Measurements from ENCODE around the gene IL21. TPM values are rescaled to one million over a fixed set of nuclear protein-coding genes. Genes with fewer than 3 reads are reported as not detected.
A peak's percentile ranks its signal among the peaks of the same experiment; 100 is the strongest.
"Not testable (repeated sequence)": the region's sequence is repeated elsewhere in the genome, so short reads cannot be mapped to it uniquely, and the experiment has no call there.

IL21 gene
- total RNA-seq, 2 experiments from 2014 or later: 65.1 to 67.0 TPM

DNA sequence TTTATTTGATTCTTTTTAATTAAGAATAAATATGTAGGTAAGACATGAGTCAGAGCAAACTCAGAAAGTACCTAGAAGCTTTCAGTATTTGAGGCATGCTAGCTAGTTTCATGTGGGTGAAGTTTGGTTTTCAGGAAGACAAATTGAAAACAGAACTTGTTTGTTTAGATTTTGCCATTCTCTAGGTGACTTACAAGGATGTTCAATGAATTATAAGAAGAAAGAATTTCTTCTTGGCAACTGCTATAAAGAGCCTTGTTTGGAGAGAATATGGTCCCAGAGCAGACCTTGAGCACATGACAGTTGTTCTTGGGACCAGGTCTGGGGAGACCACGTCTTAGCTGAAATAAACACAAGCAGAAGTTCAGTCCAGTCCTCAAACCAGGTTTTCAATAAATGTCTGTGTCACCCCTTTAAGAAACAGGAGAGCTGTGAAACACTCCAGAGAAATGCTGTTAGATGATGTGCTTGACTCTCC lies 38.0 kb upstream of the IL21 start:
- Mint-ChIP-seq H3K27ac (peak overlapping the region; percentile 98), H3K4me1 (ENCODE audit: low read depth) (peaks cover 60% of the 10 kb centered on the region), H3K27me3 (no peaks in the 10 kb centered on the region), H3K9me3 (peaks cover 5% of the 10 kb centered on the region), H3K36me3 (peaks cover 6% of the 10 kb centered on the region), H3K4me3 (no peak overlapping the region)
- no peak for DNase-seq
- intact Hi-C loops (cut with micrococcal nuclease): loop anchor here (5.0 kb wide), 2 partner anchors 117 to 263 kb away; partner anchors contain the start of gene NUDT6
- ChIA-PET CTCF (interaction anchor here (0.6 to 2.5 kb wide), 4 partner anchors 42 to 202 kb away, joined by 3 to 8 read pairs (median 6); no protein-coding TSS in a partner anchor), POLR2A (interaction anchor here (0.6 to 2.3 kb wide), 11 partner anchors 26 to 117 kb away, joined by 3 to 9 read pairs (median 4); partner anchors contain the start of gene IL21)

- Mint-ChIP-seq H3K9me3 (peaks cover 5% of the 10 kb centered on the region), H3K4me3 (peak overlapping the region; percentile 30), H3K27me3 (no peaks in the 10 kb centered on the region), H3K27ac (peak overlapping the region; percentile 92), H3K36me3 (peaks cover 6% of the 10 kb centered on the region), H3K4me1 (ENCODE audit: low read depth) (peaks cover 56% of the 10 kb centered on the region)
- POLR2A ChIA-PET: interaction anchor here (0.6 to 2.3 kb wide), 9 partner anchors 26 to 81 kb away, joined by 3 to 9 read pairs (median 4); partner anchors contain the start of gene IL21
- no peak for DNase-seq
- CTCF ChIA-PET: interaction anchor here (1.2 to 1.7 kb wide), 2 partner anchors 42 to 45 kb away, joined by 3 to 8 read pairs; no protein-coding TSS in a partner anchor
- intact Hi-C loops (cut with micrococcal nuclease): loop anchor here (5.0 kb wide), 2 partner anchors 116 to 264 kb away; partner anchors contain the start of gene NUDT6
Observed at GRCh38 chr4:122658377-122658776, 37.5 kb upstream of the IL21 start.

DNA sequence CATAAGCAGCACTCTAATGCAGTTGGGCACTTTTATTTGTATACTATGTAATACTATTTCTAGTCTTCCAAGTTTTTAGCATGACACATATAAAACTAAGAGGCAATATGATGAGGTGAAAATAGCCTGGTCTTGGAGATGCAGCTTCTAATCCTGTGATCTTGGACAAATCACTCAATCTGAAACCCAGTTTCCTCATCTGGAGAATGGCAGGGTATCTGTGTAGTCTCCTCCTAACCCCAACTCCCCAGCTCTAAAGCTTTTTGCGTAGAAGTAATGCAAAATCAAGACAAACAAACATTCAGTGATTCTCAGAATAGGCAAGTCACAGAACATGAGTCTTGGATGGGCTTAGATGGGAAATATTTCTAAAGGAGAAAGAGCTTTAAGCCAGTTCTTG lies 36.7 kb upstream of the IL21 start:
- peaks cover 48% of the 10 kb centered on the region for H3K4me1 Mint-ChIP-seq (ENCODE audit: low read depth)
- peaks cover 6% of the 10 kb centered on the region for H3K36me3 Mint-ChIP-seq
- peak overlapping the region; percentile 92 for H3K27ac Mint-ChIP-seq
- ChIA-PET CTCF (interaction anchor here (0.8 to 1.3 kb wide), 4 partner anchors 8 to 79 kb away, joined by 3 to 4 read pairs (median 3); no protein-coding TSS in a partner anchor), POLR2A (interaction anchor here (1.3 to 1.5 kb wide), 3 partner anchors 25 to 53 kb away, joined by 6 to 9 read pairs (median 6); no protein-coding TSS in a partner anchor)
- intact Hi-C loops (cut with micrococcal nuclease): loop anchor here (5.0 kb wide), 2 partner anchors 115 to 265 kb away; partner anchors contain the start of gene NUDT6
- peaks cover 5% of the 10 kb centered on the region for H3K9me3 Mint-ChIP-seq
- DNase-seq: no peak
- H3K4me3 Mint-ChIP-seq: no peak overlapping the region
- no peaks in the 10 kb centered on the region for H3K27me3 Mint-ChIP-seq

DNA sequence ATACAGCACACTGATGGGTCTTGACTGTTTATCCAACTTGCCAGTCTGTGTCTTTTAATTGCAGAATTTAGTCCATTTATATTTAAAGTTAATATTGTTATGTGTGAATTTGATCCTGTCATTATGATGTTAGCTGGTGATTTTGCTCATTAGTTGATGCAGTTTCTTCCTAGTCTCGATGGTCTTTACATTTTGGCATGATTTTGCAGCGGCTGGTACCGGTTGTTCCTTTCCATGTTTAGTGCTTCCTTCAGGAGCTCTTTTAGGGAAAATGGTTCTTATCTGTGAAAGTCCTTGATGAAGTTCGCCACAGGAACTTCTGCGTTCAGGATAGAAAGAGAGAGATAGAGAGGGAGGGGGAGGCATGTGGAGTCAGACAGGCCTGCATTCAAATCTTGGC lies 35.7 kb upstream of the IL21 start:
- not testable (repeated sequence) for H3K36me3 Mint-ChIP-seq, H3K4me3 Mint-ChIP-seq, H3K9me3 Mint-ChIP-seq, DNase-seq, H3K27me3 Mint-ChIP-seq
- H3K27ac Mint-ChIP-seq: peak overlapping the region; percentile 92
- H3K4me1 Mint-ChIP-seq (ENCODE audit: low read depth): peaks cover 47% of the 10 kb centered on the region
- ChIA-PET POLR2A (interaction anchor here (1.3 to 1.5 kb wide), 2 partner anchors 24 to 54 kb away, joined by 6 read pairs; no protein-coding TSS in a partner anchor), CTCF (interaction anchor here (0.8 to 1.3 kb wide), 3 partner anchors 54 to 78 kb away, joined by 3 to 4 read pairs (median 3); no protein-coding TSS in a partner anchor)
- intact Hi-C loops (cut with micrococcal nuclease): loop anchor here (5.0 kb wide), 2 partner anchors 114 to 266 kb away; partner anchors contain the start of gene NUDT6

DNA sequence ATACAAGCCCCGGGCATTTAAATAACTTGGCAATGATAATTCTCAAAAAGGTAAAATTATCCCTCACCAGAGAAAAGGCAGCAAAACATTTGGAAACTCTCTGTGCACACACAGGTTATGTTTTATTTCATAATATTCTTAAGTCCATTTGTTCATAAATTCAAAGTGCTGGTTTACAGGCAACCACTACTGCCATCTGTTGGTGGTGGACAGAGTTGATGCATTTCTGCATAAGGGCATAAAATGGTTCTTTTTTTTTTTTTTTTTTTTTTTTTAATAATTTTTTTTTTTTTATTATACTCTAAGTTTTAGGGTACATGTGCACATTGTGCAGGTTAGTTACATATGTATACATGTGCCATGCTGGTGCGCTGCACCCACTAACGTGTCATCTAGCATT lies 31.5 kb upstream of the IL21 start:
- Mint-ChIP-seq H3K4me1 (ENCODE audit: low read depth) (peaks cover 13% of the 10 kb centered on the region), H3K36me3 (peaks cover 6% of the 10 kb centered on the region), H3K9me3 (peaks cover 5% of the 10 kb centered on the region), H3K27ac (no peak overlapping the region), H3K4me3 (no peak overlapping the region), H3K27me3 (no peaks in the 10 kb centered on the region)
- intact Hi-C loops (cut with micrococcal nuclease): no loop called here
- ChIA-PET CTCF (interaction anchor here (0.9 kb wide), 1 partner anchor 20 kb away, joined by 3 read pairs; no protein-coding TSS in a partner anchor), POLR2A (no interaction called here)
- peak; percentile 73 for DNase-seq

GRCh38 chr4:122650148-122650547 lies 29.3 kb upstream of the IL21 start:
- ChIA-PET POLR2A (no interaction called here), CTCF (interaction anchor here (0.7 to 1.1 kb wide), 3 partner anchors 67 to 280 kb away, joined by 4 to 6 read pairs (median 5); no protein-coding TSS in a partner anchor)
- Mint-ChIP-seq H3K36me3 (no peaks in the 10 kb centered on the region), H3K4me3 (no peak overlapping the region), H3K27me3 (no peaks in the 10 kb centered on the region), H3K9me3 (no peaks in the 10 kb centered on the region), H3K4me1 (ENCODE audit: low read depth) (peaks cover 4% of the 10 kb centered on the region), H3K27ac (no peak overlapping the region)
- intact Hi-C loops (cut with micrococcal nuclease): no loop called here
- DNase-seq: no peak

GRCh38 chr4:122647656-122648055 lies 26.8 kb upstream of the IL21 start:
- DNase-seq: no peak
- peaks cover 4% of the 10 kb centered on the region for H3K4me1 Mint-ChIP-seq (ENCODE audit: low read depth)
- no peaks in the 10 kb centered on the region for H3K36me3 Mint-ChIP-seq
- H3K27ac Mint-ChIP-seq: no peak overlapping the region
- no peaks in the 10 kb centered on the region for H3K9me3 Mint-ChIP-seq
- ChIA-PET POLR2A (no interaction called here), CTCF (no interaction called here)
- intact Hi-C loops (cut with micrococcal nuclease): no loop called here
- no peaks in the 10 kb centered on the region for H3K27me3 Mint-ChIP-seq
- no peak overlapping the region for H3K4me3 Mint-ChIP-seq

- ChIA-PET CTCF (no interaction called here), POLR2A (no interaction called here)
- H3K27ac Mint-ChIP-seq: no peak overlapping the region
- no peaks in the 10 kb centered on the region for H3K4me1 Mint-ChIP-seq (ENCODE audit: low read depth)
- H3K27me3 Mint-ChIP-seq: no peaks in the 10 kb centered on the region
- no peak for DNase-seq
- intact Hi-C loops (cut with micrococcal nuclease): no loop called here
- H3K4me3 Mint-ChIP-seq: no peak overlapping the region
- H3K36me3 Mint-ChIP-seq: no peaks in the 10 kb centered on the region
- H3K9me3 Mint-ChIP-seq: no peaks in the 10 kb centered on the region
Observed at GRCh38 chr4:122643257-122643656, 22.4 kb upstream of the IL21 start.

GRCh38 chr4:122639181-122639580 lies 18.3 kb upstream of the IL21 start:
- Mint-ChIP-seq H3K4me1 (ENCODE audit: low read depth) (peaks cover 35% of the 10 kb centered on the region), H3K27ac (no peak overlapping the region), H3K36me3 (no peaks in the 10 kb centered on the region), H3K9me3 (no peaks in the 10 kb centered on the region), H3K27me3 (no peaks in the 10 kb centered on the region), H3K4me3 (no peak overlapping the region)
- ChIA-PET POLR2A (no interaction called here), CTCF (interaction anchor here (1.0 to 1.5 kb wide), 2 partner anchors 61 to 78 kb away, joined by 5 to 6 read pairs; no protein-coding TSS in a partner anchor)
- intact Hi-C loops (cut with micrococcal nuclease): loop anchor here (10.0 kb wide), 1 partner anchor 184 kb away; the partner anchor contains the start of gene IL2
- peak; percentile 39 for DNase-seq

GRCh38 chr4:122636697-122637096 lies 15.8 kb upstream of the IL21 start:
- intact Hi-C loops (cut with micrococcal nuclease): loop anchor here (10.0 kb wide), 1 partner anchor 182 kb away; the partner anchor contains the start of gene IL2
- H3K27me3 Mint-ChIP-seq: no peaks in the 10 kb centered on the region
- ChIA-PET CTCF (interaction anchor here (0.8 to 1.9 kb wide), 4 partner anchors 15 to 81 kb away, joined by 3 to 6 read pairs (median 4); no protein-coding TSS in a partner anchor), POLR2A (interaction anchor here (1.3 kb wide), 1 partner anchor 17 kb away, joined by 4 read pairs; no protein-coding TSS in a partner anchor)
- no peak for DNase-seq
- peaks cover 57% of the 10 kb centered on the region for H3K4me1 Mint-ChIP-seq (ENCODE audit: low read depth)
- H3K36me3 Mint-ChIP-seq: peaks cover 3% of the 10 kb centered on the region
- H3K4me3 Mint-ChIP-seq: no peak overlapping the region
- peak overlapping the region; percentile 42 for H3K27ac Mint-ChIP-seq
- peaks cover 3% of the 10 kb centered on the region for H3K9me3 Mint-ChIP-seq

- H3K27me3 Mint-ChIP-seq: no peaks in the 10 kb centered on the region
- DNase-seq: peak; percentile 36
- H3K27ac Mint-ChIP-seq: peak overlapping the region; percentile 71
- peaks cover 3% of the 10 kb centered on the region for H3K9me3 Mint-ChIP-seq
- intact Hi-C loops (cut with micrococcal nuclease): loop anchor here (10.0 kb wide), 1 partner anchor 180 kb away; the partner anchor contains the start of gene IL2
- H3K36me3 Mint-ChIP-seq: peaks cover 3% of the 10 kb centered on the region
- POLR2A ChIA-PET: no interaction called here
- CTCF ChIA-PET: interaction anchor here (0.9 to 1.5 kb wide), 3 partner anchors 16 to 57 kb away, joined by 3 to 4 read pairs (median 4); no protein-coding TSS in a partner anchor
- H3K4me3 Mint-ChIP-seq: peak overlapping the region; percentile 3
- peaks cover 65% of the 10 kb centered on the region for H3K4me1 Mint-ChIP-seq (ENCODE audit: low read depth)
Observed at GRCh38 chr4:122635205-122635604, 14.3 kb upstream of the IL21 start.

DNA sequence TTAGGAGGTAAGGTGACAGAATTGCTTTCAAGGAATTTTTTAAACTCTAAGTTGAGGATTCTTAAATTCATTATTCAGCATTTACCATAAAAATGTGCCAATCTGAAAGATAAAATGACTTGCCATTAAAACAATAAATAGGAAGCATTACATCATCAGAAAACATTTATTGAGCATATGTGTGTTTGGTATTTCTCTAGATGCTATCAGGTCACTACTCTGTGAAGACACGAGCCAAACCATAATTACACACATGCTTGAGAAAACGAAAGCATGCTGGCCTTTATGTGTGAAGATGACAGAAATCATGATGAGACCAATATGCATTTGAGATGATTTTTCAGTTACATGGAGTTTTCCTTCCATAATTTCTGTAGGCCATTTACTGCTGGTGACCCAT lies 12.3 kb upstream of the IL21 start:
- ChIA-PET CTCF (interaction anchor here (0.6 to 1.9 kb wide), 5 partner anchors 17 to 85 kb away, joined by 3 to 8 read pairs (median 3); no protein-coding TSS in a partner anchor), POLR2A (interaction anchor here (1.0 to 2.3 kb wide), 9 partner anchors 12 to 100 kb away, joined by 3 to 9 read pairs (median 5); partner anchors contain the start of genes BBS12 and IL21)
- Mint-ChIP-seq H3K4me1 (ENCODE audit: low read depth) (peaks cover 65% of the 10 kb centered on the region), H3K27me3 (no peaks in the 10 kb centered on the region), H3K4me3 (no peak overlapping the region), H3K27ac (peak overlapping the region; percentile 55), H3K36me3 (peaks cover 3% of the 10 kb centered on the region), H3K9me3 (peaks cover 3% of the 10 kb centered on the region)
- intact Hi-C loops (cut with micrococcal nuclease): loop anchor here (1.0 to 10.0 kb wide), 4 partner anchors 30 to 178 kb away; partner anchors contain the start of gene IL2
- DNase-seq: no peak

Measured in activated CD4-positive, alpha-beta memory T cell treated with anti-CD3 and anti-CD28 coated beads for 36 hours (primary cell).